ENCODE data around the gene GPR39.

Gene GPR39

DNA sequence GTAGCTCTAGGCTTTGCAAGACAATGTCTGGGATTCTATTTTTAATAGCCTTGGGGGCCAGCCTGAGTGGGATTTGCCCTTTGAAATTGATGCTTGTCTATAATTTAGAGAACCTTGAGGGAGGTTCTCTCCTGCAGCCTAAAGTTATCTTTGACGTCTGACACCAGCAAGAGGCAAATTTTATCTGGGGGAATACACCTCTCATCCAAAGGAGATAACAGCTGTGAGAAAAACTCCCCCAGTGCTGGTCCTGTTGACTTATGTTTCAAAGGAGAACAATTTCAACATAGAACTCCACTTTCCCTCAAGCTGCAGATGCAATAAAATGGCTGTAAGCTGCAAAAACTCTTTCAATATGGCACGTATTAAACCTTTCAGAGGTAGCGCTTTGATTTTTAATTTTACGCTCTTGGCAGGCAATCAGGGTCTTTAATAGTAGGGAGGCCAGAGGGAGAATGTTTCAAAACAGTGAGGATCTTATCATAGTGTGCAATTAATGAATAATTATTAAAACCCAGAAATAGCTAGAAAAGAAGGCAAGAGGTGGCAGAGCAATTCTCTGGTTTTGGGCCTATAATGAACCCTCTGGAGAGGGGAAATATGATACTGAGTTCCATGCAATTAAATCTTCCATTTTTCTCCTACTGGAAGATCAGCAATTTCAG lies 191.0 kb downstream of the GPR39 start:
- no peaks in the 10 kb centered on the region for H3K79me2 ChIP-seq
- TF ChIP-seq, protein P1, sequence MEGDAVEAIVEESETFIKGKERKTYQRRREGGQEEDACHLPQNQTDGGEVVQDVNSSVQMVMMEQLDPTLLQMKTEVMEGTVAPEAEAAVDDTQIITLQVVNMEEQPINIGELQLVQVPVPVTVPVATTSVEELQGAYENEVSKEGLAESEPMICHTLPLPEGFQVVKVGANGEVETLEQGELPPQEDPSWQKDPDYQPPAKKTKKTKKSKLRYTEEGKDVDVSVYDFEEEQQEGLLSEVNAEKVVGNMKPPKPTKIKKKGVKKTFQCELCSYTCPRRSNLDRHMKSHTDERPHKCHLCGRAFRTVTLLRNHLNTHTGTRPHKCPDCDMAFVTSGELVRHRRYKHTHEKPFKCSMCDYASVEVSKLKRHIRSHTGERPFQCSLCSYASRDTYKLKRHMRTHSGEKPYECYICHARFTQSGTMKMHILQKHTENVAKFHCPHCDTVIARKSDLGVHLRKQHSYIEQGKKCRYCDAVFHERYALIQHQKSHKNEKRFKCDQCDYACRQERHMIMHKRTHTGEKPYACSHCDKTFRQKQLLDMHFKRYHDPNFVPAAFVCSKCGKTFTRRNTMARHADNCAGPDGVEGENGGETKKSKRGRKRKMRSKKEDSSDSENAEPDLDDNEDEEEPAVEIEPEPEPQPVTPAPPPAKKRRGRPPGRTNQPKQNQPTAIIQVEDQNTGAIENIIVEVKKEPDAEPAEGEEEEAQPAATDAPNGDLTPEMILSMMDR (IDR thresholded peaks at IDR 0.05) = no peak
- no peak overlapping the region for H3K4me3 ChIP-seq (ENCODE audit: low read depth, low read length)
- H2AFZ ChIP-seq = no peak overlapping the region
- H3K4me1 ChIP-seq = no peaks in the 10 kb centered on the region
- no peak overlapping the region for H3K27ac ChIP-seq
- H3K9me3 ChIP-seq (ENCODE audit: control insufficient read depth, low read length) = no peaks in the 10 kb centered on the region
- no peak overlapping the region for H3K4me2 ChIP-seq (ENCODE audit: low read length)
- no peaks in the 10 kb centered on the region for H3K36me3 ChIP-seq (ENCODE audit: control insufficient read depth, insufficient read depth, low read length)
- no peak overlapping the region for H3K9ac ChIP-seq
- no peaks in the 10 kb centered on the region for H3K27me3 ChIP-seq (ENCODE audit: control insufficient read depth, insufficient read depth, low read length)

DNA sequence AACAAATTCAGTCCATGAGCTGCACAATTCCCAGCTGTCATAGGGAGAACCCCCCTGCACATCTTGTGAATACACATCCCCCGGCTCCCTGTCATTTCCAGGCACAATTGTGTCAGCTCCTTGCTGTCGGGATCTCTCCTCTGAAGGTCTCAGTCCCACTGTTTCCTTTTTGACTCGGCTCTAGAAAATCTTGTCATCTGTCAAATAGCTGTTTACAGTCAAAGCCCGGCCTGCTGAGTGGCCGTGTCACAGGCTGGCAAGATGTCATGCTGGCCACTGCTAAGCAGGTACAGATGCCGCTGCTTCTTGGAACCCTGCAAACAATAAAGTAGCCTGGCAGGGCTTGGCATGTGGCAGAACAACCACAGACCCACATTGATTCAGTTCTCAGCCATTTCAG lies 191.7 kb downstream of the GPR39 start:
- no peak overlapping the region for H2AFZ ChIP-seq
- no peaks in the 10 kb centered on the region for H3K27me3 ChIP-seq (ENCODE audit: control insufficient read depth, insufficient read depth, low read length)
- no peak overlapping the region for H3K4me3 ChIP-seq (ENCODE audit: low read depth, low read length)

DNA sequence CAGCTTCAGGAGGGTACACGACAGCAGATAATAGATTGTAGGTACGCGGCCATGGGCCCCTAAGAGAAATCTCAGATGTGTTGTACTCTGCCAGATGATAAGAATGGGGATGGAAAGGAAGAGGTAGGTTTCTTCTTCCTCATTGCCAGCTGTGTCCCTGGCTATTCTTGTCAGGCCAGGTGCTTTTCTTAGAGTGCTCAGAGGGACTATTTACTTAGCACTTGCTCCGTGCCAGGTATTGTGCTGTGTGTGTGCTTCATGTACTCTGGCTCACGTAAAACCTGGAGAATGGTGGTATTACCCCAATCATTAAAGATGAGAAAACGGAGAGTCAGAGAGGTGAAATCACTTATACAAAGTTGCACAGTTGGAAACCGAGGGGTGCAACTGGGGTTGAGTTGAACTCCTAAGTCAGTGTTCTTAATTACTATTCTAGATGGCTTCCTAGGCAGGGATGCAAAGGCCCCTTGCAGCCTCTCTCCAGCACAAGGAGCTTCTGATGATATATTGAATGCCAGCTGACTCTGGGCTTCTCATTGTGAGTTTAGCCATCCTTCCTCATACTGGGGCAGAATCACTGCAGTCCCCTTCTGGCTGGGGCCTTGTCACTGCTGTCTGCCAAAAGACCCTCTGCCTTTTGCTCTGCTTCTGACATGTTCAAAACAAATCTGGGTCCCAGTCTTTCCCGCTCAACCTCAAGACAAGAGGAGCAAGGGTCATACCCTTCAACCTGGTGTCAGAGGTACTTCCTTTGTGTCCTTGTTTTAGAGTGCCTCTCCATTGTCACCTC lies 192.7 kb downstream of the GPR39 start:
- no peak overlapping the region for H2AFZ ChIP-seq
- H3K36me3 ChIP-seq (ENCODE audit: control insufficient read depth, insufficient read depth, low read length) = no peaks in the 10 kb centered on the region
- H3K4me3 ChIP-seq (ENCODE audit: low read depth, low read length) = no peak overlapping the region
- no peak overlapping the region for H3K9ac ChIP-seq
- H3K27me3 ChIP-seq (ENCODE audit: control insufficient read depth, insufficient read depth, low read length) = no peaks in the 10 kb centered on the region
- TF ChIP-seq, protein P1 (IDR thresholded peaks at IDR 0.05) = no peak
- no peak overlapping the region for H3K27ac ChIP-seq
- no peaks in the 10 kb centered on the region for H3K4me1 ChIP-seq
- H3K79me2 ChIP-seq = no peaks in the 10 kb centered on the region
- H3K9me3 ChIP-seq (ENCODE audit: control insufficient read depth, low read length) = no peaks in the 10 kb centered on the region
- H3K4me2 ChIP-seq (ENCODE audit: low read length) = no peak overlapping the region

More for the DNA sequence above, 191.7 kb downstream of the GPR39 start:
- no peaks in the 10 kb centered on the region for H3K36me3 ChIP-seq (ENCODE audit: control insufficient read depth, insufficient read depth, low read length)
- no peak overlapping the region for H3K4me2 ChIP-seq (ENCODE audit: low read length)
- H3K27ac ChIP-seq = no peak overlapping the region
- TF ChIP-seq, protein P1 (IDR thresholded peaks at IDR 0.05) = no peak
- H3K9ac ChIP-seq = no peak overlapping the region
- H3K9me3 ChIP-seq (ENCODE audit: control insufficient read depth, low read length) = no peaks in the 10 kb centered on the region
- H3K79me2 ChIP-seq = no peaks in the 10 kb centered on the region
- no peaks in the 10 kb centered on the region for H3K4me1 ChIP-seq

DNA sequence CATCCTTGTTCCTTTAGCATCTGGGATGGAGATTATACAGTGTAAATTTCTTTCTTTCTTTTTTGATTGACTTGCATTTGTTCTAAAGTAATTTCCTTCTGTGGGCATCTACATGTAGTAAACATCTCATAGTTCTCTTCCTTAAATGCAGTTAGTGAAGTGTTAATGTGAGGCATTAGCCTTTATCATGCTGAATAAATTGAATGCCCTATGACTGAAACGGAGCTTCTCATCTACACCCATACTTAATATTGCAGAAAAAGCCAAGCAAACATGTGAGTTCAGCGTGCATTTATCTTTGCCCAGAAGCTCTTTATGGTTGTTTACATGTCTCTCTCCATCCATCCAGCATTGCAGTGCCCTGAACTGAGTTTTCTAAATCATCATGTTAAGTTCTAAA lies 195.1 kb downstream of the GPR39 start:
- Histone ChIP-seq H3K27ac (no peak overlapping the region), H3K27me3 (ENCODE audit: control insufficient read depth, insufficient read depth, low read length) (no peaks in the 10 kb centered on the region), H3K9ac (no peak overlapping the region), H3K79me2 (no peaks in the 10 kb centered on the region), H3K4me1 (no peaks in the 10 kb centered on the region), H3K4me3 (ENCODE audit: low read depth, low read length) (no peak overlapping the region), H3K9me3 (ENCODE audit: control insufficient read depth, low read length) (no peaks in the 10 kb centered on the region), H2AFZ (no peak overlapping the region), H3K36me3 (ENCODE audit: control insufficient read depth, insufficient read depth, low read length) (no peaks in the 10 kb centered on the region), H3K4me2 (ENCODE audit: low read length) (no peak overlapping the region)
- TF ChIP-seq, protein P1 (IDR thresholded peaks at IDR 0.05) = no peak
